Activated T-helper 1 cell treated with anti-CD3 and anti-CD28 coated beads, Interleukin-12 subunit alpha, Interleukin-12 subunit beta, Interleukin-2, Interleukin-4 antibody, amounts not matched to agents 30 ng/mL and 10 ng/mL and 1 ng/mL, durations not matched to agents 14 hours and 24 hours and 36 hours (primary cell): Measurements from ENCODE around the gene CSTF2. TPM values are rescaled to one million over a fixed set of nuclear protein-coding genes. Genes with fewer than 3 reads are reported as not detected.

Experiments
- total RNA-seq: library from RNA; stranded (reverse); gene quantifications from 2 replicates; pipeline ENCODE4 v1.2.3, GENCODE V29; 2022

Gene CSTF2
- total RNA-seq, 1 donor from 2014 or later, result 72.1 TPM

Other genes with a start within 250 kb of the CSTF2 start
- not detected in 2 replicates for gene TNMD, start 235.5 kb upstream of the CSTF2 start, total RNA-seq
- gene TSPAN6, start 183.6 kb upstream of the CSTF2 start, total RNA-seq, result not detected in 2 replicates
- gene SRPX2, start 176.2 kb upstream of the CSTF2 start, total RNA-seq, result not detected in 2 replicates
- not detected in 2 replicates for gene SYTL4, start 88.3 kb upstream of the CSTF2 start, total RNA-seq
- not detected in 2 replicates for gene NOX1, start 54.0 kb downstream of the CSTF2 start, total RNA-seq
- gene XKRX, start 108.5 kb downstream of the CSTF2 start, total RNA-seq, result 0.39 and 0.51 TPM in 2 replicates
- gene ARL13A, start 149.3 kb downstream of the CSTF2 start, total RNA-seq, result not detected in 2 replicates
- gene TRMT2B, start 231.7 kb downstream of the CSTF2 start, total RNA-seq, result 17.2 and 19.3 TPM in 2 replicates